Renal cortical epithelial cell (primary cell): ENCODE data around the gene BUD13. TPM values are rescaled to one million over a fixed set of nuclear protein-coding genes. Genes with fewer than 3 reads are reported as not detected.
A peak's percentile ranks its signal among the peaks of the same experiment; 100 is the strongest.

ENCODE experiments used
- DNase-seq: peaks from one replicate; pipeline ENCODE4 v3.0.0-alpha.2; 2011; ENCODE audit warnings: low read depth
- total RNA-seq: library from RNA; depleted of rRNA; stranded (reverse); fragments of >200 nt; gene quantifications from 2 replicates; pipeline ENCODE4 v1.2.3, GENCODE V29; 2014

Gene BUD13
- total RNA-seq, 1 donor from 2014 or later, result 13.4 TPM

DNA sequence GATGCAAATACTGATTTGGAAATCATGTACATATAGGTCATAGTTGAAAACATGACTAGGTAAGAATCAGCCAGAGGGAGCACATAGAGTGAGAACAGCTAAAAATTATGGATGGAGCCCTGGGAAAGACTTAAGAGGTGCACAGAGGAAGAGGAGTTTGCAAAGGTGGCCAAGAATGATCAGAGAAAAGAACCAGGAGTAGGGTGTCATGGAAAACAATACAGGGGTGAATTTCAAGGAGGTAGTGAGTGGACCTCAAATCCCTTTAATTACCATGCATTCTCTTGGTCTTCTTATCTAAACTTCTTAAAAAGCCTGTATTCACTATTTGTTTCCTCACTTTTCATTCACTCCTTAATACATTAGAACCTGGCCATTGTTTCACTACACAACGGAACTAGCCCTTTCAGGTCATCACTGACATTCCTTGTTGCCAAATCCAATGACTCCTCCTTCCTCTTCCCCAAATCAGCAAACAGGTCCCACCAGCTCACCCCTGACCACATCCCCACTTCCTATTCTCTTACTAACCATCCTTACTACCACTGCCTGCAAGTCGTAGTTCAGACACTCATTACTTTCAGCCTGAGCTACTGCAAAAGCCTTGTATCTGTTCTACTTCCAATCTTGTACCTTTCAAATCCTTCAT, 22.6 kb downstream of the BUD13 start:
- no peak for DNase-seq

DNA sequence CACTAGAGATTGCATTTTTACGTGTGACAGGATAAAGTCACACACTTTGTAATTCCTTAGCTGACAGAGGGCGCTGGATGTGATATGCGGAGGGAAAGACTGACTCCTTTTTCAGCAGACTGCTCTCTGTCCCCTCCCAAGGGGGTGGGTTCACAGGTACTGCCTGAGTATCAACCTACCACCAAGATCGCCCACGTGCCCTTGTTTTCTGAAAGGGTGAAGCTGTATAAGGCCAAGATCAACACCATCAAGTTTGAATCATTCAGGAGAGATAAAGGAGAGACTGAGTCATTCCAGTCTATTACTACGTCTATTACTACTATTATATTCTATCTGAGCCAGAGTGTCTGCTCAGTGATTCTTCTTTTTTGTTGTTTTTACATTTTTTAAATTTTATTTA, 30.7 kb downstream of the BUD13 start:
- no peak for DNase-seq

DNA sequence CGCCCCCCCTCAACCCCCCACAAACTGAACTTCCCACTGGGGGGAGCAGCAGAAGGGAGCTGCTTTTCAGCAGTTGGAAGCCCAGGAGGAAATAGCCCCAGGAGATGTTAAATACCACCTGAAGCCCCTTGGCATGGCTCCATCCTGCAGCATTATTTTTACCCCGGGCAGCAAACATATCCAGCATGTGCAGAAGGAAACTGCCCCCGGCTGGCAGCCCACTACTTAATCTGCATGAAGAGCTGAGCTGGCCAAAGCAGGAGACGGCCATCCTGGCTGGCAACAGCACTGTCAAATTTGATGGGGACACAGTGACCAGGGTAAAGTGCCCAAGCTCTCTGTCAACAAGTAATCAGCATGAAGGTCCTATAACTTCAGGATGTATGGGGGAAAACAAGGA, 32.0 kb downstream of the BUD13 start:
- DNase-seq, result no peak

DNA sequence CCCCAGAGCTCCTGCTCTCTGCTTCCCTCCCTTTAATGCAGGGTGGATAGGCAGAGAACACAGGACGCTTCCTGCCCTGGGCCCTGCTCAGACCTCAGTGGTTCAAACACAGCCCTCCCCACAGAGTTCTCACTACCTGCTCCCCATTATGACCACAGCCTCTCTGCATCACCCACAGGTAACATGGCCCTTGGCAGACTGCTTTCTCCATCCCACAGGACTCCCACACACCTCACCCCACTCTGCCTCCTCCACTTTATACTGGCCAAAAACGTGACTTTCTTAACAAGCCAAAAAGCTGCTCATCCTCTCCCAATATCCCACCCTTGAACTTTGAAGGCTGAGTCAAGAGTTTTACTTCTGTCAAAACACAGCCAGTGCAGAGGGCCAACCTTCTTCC, 33.8 kb downstream of the BUD13 start:
- DNase-seq, result no peak

DNA sequence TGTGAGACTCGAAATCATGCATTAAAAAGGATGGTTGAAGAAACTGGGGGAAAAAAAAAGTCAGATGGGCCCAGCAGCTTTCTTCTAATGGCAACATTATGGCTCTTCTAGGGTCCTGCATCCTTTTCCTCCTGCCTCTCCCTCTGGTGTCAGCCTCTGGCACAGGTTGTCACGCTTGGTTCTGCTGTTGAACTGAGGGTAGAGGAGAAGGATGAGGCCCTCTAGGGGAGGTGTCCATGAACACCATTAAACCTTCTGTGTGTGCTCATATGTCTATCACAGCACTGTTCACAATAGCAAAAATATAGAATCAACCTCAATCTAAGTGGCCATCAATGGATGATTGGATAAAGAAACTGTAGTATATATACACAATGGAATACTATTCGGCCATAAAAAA, 36.0 kb downstream of the BUD13 start:
- no peak for DNase-seq

DNA sequence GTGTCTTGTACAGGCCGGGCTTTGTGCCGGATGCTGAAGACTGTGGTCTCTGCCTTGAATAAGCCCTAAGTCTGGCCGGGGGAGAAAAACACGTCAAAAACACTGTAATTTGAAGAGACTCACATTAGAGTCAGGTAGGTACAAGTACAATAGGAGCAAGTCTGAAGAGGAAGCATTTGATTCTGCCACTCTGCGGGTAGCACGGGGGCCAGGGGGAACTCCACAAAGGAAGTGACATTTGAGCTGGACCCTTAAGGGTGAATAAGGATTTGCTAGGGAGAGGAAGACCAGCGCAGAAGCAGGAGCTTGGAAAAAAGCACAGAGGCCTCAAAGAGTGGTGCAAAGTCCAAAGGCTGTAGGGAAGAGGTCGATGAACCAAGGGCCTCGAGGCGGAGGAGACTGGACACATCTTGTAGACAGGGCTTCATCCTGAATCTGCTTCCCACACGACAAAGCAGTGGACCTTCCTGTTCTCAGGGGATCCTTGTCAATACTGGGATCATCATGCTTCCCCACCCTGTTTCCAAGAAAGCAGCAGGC, 38.7 kb downstream of the BUD13 start:
- DNase-seq, result no peak

DNA sequence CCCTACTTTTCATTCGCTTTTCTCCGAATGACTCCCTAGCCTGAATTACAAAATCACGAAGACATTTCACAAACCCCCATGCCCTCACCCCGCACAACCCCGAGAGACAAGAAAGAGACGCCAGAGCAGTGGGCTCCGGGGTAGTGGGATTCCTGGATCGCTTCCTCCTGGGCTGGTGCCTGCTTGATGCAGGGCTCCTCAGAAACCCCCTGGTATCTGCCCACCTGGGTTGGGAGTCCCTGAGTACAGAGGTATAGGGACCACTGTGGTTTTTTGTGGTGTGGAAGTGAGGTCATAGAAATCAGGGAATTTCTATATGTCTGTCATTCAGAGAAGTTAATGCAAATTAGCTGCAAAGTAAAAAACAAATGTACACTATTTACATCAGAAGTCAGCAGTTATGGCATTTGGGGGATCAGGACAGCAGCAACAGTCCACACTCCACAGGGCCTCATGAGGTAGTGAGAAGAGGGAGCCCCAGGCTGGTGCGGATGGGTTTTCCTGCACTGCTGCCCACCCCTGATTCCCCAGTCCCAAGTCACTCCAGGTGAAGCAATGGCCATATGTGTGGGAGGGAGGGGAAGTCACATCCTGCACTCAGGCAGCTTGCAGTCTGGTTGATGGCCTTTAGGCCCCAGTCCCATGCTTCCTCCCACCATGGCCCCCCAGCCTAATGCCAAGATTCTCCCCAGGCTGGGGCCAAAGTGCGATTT, 39.6 kb downstream of the BUD13 start:
- no peak for DNase-seq

DNA sequence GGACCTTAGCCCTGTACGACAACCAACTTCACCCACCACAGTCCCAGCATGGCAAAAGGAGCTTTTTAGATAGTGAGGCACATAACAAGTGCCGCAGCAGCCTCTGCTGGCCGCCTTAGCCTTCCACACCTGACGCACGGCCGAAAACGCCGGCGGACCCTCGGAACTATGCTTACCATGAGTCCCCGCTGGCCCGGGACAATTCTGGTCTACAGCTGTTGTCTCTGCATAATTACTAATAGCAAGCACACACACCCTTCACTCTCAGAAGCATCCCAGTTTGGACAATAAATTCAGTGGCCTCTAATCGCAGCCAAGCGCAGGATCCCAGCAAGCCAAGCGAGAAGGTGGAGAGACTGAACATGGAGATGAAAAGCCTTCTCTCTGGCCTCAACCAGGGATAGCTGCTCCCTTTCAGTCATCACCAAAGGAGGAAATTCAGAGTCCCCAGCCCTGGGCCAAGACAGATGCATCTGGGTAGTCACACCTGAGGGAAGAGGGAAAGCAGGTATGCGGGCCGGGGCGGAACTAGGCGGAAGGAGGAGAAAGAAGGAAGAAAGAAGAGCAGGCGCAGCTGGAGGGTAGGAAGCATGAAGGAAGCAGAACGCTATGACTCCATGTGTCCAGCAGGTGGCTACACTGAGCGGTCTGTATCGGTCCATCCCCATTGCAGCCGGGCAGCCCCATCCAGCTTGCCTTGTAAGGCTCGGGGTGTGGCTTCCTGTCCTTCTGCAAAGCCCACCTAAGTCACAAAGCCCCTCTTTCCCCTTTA, 40.3 kb downstream of the BUD13 start:
- peak; percentile 54 for DNase-seq

DNA sequence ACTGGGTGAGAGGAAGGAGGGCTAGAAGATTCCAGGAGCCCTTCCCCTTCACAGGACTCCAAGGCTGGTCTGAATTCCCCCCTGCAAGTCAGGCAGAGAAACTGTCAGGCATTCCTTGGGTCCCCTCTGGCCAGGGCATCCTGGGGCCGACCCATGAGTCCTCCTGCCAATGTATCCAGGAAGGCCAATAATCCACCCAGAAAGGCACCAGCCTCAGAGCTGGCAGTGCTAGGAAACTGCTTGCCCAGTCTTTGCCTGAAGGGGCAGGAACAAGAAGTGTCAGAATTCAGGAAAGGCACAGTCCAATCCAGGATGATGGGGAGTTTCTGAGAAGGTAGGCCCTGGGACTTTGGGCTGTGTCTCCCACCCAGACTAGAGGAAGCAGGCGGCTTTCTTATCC, 41.0 kb downstream of the BUD13 start:
- no peak for DNase-seq

DNA sequence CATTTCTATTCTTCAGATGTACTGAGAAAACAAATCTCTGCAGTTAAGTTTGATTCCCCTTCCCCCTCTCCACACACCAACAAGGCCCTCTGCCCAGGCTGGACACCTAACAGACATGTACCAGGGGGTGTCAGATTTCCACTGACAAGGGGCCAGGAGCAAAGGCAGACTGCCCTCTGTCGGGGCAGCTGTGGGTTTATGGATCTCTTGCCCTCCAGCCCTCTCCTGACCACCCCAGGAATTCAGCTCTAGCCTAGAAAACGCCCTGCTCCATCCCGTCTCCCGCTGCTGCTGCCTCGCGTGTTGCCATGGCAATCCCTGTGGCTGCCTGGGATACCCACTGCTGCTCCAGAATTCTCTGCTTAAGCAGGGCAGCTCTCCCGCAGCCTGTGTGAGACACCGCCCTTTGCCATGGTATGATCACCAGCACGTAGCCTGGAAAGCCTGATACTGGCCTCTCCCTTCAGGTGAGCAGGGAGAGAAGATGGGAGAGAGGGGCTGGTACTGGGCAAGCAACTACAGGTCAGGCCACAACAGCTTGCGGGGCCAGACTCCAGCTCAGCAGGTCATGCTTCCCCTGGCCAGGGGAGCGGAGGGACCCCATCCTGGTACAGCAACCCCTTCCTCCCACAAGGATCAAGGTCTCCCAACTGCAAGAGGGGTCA, 41.6 kb downstream of the BUD13 start:
- no peak for DNase-seq

DNA sequence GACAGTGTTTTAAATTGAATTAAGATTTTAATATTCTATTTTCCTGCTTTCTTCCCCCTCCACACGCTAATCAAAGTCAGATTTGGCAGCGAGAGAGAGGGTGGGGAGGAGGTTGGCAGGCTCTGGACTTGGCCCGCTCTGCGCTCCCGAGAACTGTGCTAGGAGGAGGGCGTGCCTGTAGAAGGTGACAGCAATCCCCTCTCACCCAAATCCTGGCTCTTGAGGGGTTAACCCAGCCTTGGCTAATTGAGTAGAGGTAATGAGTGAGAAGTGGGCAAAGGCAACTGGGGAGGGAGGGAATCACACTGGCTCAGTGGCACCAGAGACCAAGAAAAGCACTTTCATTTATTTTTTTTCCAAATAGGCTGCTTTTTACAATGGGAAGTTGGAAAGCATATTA, 42.2 kb downstream of the BUD13 start:
- DNase-seq, result no peak

DNA sequence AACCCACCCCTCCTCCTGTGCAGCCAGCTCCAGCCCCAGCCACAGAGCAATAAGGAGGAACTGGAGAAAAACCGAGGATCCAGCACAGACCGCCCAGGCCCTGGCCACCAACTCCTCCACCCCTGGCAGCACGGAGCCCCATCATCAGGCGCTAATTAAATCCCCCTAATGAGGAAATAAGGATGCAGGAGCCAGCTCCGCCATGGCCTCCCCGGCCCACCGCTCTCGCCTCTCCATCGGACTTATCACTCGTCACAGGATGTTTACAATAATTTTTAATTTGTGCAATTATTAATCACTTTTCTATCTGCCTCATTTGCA, 42.6 kb downstream of the BUD13 start:
- DNase-seq, result no peak

DNA sequence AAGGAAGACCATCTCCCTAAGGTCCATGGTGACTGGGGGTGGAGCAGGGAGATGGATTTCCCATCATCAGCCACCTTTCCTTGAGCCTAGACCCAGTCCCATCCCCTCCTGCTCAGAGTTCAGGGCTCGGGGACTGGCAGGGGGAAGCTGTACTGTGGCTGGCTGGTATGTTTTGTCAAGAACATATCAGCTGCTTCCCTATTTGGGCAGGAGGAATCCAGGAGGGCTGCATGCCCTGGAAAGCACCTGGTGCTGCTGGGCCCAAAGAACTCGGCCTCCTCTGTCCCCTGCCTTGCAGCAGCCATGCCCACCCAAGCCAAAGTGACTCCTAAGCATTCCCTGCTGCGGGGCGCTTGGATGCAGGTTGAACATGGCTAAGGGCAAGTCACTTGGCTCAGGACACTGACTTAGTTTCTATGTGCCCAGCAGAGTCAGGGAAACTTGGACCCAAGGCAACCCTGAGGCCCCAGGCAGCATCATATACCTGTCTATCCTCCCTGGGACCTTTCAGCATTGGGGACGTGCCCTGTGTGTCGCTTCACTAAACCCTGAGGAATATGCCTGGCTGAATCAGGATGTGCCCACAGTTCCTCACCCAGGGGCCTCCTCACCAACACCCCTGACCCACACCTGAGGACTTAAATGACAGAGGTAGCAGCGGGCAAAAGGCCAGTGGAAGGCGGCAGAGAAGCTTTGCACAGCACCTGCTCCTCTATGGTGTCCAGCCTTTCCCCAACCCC, 43.1 kb downstream of the BUD13 start:
- no peak for DNase-seq

DNA sequence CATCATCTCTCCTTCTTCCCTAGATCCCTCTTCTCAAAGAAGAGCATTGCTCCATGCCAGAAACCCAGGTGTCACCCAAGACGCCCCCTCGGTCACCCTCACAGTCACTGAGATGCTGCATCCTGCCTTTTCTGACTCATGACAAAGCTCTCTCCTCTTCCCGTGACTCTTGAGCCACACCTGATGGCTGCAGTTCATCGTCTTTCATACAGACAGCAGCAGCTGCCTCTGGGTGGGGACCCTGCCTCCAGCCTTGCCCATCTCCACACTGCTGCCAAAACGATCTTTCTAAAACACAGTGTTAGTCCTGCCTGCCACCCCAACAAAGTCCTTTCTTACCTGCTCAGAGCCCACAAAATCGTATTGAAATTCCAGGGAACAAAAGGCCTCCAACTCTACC, 44.8 kb downstream of the BUD13 start:
- DNase-seq, result no peak

DNA sequence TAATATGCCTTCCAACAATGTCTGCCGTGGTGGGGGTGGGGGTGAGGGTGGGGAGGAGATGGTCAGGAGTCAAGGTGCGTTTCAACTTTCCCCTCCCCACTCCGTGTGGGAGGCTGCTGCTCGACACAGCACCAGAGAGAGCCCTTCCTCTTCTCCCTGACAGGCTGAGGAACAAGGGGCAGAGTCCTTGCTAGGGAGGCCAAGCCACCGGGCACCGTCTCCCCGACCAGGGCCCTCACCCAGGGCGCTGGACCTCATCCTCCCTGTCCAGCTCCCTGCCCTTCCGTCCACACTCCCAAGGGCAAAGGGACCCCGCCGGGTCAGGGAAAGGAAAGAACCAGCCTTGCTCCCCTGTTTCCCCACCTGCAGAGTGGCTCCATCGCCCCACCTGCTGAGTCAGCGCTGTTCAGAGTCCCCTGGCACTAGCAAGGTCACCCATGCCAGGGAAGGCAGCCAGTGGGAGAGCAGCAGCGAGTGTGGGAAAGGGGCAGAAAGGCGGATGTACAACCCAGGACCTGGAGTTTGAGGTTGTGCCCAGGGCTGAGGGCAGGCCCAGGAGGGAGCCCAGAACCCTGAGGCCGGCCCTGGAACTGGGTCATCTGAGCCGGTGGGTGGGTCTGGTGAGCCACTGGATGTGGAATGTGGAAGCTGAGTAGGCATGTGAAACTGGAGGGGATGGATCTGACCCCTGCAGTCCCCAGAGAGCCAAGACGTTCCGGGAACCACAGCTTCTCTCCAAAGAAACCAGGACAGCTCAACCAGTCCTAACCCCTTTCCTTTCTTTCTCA, 47.2 kb downstream of the BUD13 start:
- DNase-seq, result peak; percentile 49

DNA sequence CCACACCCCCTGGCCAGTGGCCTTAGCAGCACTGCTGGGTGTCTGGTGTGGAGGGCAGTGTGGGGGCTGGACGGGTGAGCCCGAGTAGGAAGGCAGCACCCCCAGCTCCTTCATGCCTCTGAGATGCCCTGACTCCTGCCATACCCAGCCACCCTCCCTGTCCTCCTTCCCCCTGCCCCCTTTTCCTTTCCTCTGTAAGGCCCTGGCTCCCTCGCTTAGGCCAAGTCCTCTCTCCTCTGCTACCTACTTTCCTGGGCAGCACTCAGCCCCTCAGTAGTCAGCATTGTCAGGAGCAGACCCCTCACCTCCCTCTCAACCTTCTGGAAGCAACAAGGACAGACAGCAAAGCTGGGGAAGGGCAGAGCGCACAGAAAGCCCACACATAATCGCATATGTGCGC, 48.0 kb downstream of the BUD13 start:
- no peak for DNase-seq

DNA sequence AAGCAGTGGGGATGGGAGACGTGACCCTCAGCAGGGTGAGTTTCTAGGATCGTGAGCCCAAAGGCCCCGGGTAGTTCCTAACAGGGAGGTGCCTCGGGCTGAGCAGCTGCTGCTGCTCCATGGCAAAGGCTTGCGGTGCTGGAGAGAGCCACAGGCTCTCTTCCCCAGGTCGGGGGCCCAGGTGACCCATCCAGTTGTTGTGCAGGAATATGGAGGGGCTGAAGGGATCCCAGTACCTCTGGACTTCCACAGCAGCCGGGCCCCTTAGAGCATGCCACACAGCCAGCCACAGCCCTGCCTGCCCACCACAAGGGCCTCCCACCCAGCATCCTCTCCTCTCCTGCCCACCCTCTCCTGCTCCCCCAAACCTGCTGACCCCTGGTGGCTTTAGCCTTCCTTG, 49.3 kb downstream of the BUD13 start:
- DNase-seq, result no peak

DNA sequence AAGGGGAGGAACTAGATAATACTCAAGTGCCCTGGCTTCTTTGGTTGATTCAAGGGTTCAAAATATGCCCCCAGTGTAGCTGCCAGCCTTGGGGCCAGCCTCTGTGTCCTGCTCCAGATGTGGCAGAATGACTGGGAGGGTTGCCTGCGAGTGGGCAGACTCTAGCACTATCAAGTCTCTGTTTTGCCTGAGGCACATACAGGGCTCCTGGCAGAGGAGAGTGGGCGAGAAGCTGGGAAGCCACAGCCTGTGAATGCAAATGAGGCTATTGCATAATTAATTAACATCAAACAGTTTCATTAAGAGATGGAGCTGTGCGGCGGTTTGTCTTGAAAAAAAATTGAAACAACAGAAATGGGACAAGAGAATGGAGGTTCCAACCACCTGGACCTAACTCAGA, 50.8 kb downstream of the BUD13 start:
- DNase-seq, result no peak

DNA sequence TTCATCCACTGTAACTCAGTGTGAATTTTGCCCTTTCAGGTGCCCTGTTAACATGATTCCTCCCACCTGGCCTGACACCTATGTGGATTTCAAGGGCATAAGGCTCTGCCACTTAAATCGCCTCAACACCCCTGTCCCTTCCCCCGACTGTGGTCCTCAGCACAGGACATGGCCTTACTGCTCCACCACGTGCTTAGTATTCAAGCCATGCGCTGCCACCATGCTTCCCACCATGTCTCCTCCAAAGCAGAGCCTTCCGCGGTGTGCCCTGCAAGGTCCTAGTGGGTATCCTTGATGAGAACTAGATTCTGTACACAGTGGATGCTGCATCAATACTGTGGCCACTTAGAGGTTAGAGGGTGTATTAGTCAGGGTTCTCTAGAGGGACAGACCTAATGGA, 51.9 kb downstream of the BUD13 start:
- DNase-seq, result no peak

DNA sequence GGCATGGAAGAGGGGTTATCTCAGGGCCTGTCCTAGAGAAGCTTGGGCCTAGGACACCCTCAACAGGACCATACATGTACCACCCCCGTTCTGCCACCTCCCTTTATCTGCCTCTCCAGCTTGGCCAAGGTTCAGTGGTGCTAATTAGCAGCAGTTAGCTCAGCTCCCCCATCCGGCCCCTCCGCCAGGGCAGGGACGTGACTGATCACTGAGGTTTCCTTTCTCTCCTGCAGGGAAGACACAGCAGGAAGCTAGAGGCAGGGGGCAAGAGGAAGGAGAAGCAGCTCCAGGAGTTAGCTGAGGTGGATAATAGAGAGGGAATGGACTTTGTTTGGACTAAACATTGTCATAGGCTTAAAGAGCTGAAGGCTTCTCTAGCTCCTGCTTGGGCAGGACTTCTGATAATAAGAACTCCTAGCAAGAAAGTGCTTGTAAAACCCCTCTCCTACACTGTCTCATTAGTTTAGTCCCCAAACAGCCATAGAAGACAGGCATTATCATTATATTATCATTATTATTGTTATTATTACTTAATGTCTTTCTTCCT, 53.8 kb downstream of the BUD13 start:
- DNase-seq, result no peak

DNA sequence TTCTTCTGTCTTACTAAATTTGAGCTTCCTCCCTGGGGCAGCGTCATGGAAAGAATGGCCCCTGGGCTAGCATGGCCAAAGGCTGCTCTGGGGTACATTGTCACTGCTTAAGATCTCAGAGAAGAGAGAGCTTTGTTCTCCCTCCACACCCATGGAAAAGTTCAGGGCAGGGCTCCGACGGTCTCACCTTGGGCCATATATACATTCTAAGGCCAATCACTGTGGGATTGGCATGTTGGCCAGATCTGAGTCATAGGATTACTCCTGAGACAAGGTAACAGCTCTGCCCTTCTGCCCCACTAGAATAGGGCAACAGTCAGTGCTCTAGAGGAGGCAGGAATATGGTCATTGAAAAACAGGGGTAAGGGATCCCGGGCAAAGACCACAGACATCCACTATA, 56.2 kb downstream of the BUD13 start:
- DNase-seq, result no peak
